ENCODE measurements around the gene EFL1.
"Not testable (repeated sequence)": the region's sequence is repeated elsewhere in the genome, so short reads cannot be mapped to it uniquely, and the experiment has no call there.

Gene EFL1

DNA sequence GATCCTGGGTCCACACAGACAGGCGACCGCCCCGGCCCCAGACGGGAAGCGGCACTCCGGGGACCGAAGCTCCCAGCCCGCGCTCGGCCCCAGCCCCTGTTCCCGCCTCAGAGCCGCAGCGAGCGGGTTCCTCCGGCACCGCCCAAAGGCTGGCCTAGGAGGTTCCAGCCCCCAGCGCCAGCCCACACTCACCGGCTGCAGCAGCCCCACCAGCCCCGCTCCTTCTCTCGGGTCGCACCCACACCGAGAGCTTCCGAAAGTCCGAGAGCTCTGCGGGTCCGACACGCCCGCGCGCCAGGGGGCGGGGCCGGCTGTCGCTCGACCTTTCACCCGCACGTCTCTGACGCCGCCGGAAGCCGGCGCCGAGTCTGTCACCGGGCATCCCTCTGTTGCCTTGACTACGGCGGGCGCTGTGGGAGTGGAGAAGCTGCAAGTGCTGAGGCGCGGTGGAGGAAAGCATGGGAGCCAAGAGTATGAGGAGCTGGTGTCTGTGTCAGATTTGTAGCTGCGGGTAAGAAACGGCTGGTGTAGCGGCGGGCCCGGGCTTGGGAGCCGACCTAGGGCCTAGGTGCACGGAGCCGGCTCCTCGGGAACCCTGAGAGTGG is at the start of gene EFL1, which contains the start of gene SAXO2:
Gene EFL1 (minus strand): TSS at position 313 of the 605 bp plus-strand sequence. CDS start 956 bp downstream, outside the sequence.
Gene SAXO2 (plus strand): TSS at position 397 of the 605 bp plus-strand sequence. CDS start 62 bp downstream, at position 459.
- DNase-seq (ENCODE audit: low spot score) = peak; percentile 89

DNA sequence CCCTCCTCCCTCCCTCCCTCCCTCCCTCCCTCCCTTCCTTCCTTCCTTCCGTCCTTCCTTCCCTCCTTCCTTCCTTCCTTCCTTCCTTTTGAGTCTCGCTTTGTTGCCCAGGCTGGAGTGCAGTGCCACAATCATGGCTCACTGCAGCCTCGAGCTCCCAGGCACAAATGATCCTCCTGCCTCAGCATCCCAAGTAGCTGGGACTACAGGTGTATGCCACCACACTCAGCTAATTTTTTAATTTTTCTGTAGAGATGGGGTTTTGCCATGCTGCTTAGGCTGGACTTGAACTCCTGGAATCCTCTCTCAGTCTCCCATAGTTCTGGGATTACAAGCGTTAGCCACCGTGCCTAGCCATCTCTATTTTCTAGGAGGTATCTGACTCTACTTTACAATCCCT is 48.8 kb upstream of the EFL1 start:
- not testable (repeated sequence) for DNase-seq (ENCODE audit: low spot score)

DNA sequence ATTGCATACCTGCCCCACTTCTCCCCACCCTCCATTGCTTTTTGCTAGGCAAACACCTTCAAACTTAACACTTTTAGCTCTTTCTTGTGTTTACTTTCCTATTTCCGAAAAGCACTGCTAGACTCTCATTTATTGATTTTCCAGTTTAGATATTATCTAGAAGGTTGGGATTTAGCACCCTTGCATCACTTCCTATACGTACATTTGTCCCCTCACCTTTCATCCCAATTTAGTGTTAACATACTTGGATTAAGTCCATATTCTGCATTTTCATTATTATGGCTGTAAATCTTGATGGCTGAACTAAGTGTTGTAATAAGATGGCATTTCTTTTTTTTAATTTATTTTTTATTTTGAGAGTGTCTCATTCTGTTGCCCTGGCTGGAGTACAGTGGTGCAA is 47.3 kb upstream of the EFL1 start:
- no peak for DNase-seq (ENCODE audit: low spot score)

DNA sequence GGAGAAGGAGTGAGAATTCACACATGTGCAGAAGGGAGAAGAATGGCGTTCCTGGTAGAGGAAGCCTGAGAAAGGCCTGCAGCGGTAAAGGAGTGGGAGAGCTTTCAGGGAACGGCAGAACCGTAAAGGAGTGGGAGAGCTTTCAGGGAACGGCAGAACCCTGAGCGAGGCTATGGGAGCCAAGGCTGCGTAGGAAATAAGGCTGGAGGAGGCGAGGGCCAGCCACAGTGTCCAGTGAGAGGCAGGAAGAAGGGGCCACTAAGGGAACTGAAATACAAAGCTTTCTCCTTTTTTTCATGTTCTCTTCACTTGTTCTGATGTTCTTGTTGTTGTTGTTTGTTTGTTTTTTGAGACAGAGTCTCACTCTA is 45.2 kb upstream of the EFL1 start:
- no peak for DNase-seq (ENCODE audit: low spot score)

DNA sequence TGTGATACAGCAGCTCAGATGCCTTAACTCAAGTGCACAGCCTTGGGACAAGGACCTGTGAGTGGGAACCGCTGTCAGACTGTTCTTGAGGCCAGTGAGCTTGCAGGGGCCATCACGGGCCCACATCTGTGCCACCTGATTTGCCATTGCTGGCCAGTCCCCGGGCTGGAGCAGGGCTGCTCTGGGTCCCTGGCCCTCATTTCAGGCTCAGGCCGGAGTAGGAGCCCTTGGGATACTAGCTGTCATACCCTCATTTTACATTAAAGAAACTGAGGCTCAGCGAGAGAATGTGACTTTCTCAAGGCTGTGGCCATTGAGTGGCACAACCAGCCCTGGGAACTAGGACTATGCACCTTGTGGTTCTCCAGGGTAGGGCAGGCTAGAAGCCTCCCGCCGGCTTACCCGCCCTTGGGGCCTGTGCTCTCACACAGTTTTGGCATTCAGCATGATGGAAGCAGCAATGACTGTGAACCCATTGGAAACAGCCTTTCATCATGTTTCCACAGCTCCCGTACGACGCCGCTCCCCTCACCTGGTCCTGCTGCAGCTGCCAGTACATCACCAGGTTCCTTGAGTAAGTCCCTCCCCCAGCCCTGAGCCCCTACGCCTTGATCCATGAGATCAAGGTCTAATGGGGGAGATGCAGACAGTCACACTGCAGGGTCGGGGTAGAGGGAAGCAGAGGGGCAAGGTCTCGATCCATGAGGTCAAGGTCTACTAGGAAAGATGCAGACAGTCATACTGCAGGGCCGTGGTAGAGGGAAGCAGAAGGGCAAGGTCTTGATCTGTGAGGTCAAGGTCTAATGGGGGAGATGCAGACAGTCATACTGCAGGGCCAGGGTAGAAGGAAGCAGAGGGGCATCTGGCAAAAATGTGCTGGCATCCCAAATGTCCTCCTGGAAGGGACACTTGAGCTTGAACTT is 44.5 kb upstream of the EFL1 start:
- DNase-seq (ENCODE audit: low spot score) = no peak

DNA sequence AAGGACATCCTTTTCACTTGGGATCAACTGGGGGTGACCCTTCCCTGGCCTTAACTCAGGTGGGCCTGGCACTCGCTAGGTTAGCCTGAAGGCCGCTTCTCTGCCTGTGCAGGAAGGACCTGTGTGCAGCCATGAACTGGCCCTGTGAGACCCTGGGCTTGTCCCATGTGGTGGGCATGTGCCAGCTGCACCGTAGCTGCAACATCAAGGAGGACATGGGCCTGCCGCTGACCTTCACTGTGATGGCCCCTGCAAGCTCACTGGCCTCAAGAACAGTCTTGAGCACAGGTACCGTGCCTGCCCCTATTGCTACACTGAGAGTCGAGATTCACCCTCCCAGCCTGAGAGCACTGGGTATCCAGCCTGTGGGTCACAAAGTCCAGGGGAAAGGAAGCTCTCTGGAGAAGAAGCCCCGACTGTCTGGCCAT is 43.1 kb upstream of the EFL1 start:
- DNase-seq (ENCODE audit: low spot score) = no peak

DNA sequence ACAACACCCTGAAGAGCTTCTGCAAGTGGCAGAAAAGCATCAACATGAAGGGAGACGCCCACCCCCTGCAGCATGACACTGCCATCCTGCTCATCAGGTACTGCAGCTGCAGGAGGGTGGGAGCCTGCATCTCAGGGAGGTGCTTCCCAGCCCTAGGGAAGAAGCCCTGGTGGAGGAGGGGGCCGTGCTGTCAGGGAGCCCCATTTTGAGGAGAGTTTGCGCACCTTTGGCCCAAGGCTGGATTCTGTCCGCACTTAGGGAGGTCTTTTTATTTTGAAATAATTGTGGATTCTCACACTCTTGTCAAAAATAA is 42.2 kb upstream of the EFL1 start:
- no peak for DNase-seq (ENCODE audit: low spot score)

DNA sequence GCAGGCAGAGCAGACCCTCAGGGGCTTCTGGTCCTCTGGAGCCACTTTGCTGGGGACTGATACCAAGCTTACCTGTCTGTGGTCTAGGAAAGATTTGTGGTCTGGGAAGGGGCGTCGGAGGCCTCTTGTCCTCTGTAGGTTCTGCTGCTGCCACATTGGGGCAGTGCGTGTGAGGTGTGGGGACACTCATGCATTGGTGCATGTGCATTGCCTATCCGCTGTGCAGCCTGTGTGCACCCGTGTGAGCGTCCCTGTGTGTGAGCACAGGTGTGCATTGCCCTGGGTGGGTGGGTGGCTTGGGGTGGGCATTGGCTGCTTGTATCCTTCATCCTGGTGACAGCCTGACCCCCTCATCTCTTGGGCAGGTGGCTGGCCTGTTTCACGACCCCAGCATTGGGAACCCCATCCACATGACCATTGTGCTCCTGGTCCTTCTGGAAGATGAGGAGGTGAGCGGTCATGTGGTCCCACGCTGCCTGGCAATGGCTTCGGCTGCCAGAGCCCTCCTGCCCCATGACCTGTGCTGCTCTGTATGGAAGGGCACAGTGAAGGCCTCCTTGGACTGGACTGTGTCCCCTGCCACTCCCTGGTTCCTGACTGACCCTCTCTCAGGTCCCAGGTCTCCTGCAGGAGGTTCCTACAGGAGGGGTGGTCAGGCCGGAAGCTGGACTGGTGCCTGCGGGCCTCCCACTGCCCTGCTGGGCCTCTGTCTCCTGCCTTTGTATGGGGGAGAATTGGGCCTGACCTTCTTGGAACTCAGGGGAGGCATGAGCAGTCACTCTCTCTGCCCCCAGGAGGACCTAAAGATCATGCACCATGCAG is 41.6 kb upstream of the EFL1 start:
- DNase-seq (ENCODE audit: low spot score) = no peak

DNA sequence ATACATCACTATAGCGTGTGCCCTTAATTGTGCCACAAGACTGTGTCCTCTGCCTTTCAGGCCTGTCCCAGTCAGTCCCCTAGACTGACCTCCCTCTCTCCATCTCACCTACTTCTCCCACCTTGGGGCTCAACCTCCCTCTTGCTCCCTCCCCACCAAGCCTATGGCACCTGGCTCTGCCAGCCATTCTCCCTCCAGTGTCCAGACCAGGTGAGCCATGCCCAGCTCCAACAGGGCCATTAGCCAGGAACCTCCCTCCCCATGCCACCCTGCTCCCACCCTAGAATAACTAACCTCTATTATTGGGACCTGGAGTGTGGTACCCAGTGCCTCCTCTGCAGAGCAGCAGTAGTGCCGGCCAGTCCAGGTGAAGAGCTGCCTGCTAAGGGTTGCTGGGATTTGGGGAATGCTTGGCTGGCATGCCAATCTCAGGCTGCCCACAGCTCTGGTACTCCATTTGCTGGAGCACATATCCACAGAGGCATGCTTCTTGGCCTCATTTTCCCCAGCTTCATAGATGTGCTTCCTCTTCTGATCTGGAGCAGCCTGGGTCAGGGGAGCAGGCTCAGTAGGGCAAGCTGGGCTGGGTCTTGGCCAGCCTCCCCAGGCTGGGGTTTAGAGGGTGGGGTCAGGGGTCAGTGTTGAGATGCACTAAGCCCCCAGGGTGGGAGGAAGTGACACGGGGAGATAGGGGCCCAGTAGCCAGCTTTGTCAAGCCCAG is 38.9 kb upstream of the EFL1 start:
- DNase-seq (ENCODE audit: low spot score) = no peak

DNA sequence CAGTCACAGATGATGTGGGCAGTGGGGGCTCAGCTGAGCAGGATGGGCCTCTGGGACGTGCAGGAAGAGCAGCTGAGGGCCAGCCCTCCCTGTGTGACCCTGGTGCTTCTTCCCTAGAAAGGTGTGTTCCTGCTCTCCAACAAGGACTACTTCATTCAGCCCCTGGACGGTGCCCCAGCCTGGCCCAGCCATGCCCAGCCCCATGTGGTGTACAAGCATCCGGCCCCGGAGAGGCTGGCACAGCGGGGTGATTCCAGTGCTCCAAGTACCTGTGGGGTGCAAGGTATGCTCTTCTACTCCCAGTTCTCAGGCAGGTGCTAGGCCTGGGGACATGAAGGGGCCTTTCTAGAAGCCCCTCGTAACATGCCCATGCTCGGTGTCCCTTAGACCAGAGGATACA is 38.3 kb upstream of the EFL1 start:
- DNase-seq (ENCODE audit: low spot score) = no peak

DNA sequence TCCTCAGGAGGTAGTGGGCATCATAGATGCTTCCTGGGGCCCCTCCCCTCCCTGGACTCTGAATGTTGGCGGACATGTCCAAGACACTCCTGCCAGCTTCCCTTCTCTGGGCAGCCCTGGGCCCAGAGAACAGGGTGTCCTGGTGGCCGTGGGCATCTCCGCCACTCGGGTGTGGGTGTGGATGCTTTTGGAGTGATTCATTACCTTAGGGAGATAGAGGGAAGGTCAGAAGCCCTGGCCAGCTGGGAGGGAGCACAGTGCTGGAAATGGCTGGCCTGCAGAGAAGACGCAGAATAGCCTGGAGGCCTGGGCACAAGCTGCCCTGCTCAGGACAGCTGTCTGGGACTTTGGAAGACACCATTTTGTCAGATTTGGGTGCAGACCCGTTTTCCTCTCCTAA is 37.8 kb upstream of the EFL1 start:
- not testable (repeated sequence) for DNase-seq (ENCODE audit: low spot score)

DNA sequence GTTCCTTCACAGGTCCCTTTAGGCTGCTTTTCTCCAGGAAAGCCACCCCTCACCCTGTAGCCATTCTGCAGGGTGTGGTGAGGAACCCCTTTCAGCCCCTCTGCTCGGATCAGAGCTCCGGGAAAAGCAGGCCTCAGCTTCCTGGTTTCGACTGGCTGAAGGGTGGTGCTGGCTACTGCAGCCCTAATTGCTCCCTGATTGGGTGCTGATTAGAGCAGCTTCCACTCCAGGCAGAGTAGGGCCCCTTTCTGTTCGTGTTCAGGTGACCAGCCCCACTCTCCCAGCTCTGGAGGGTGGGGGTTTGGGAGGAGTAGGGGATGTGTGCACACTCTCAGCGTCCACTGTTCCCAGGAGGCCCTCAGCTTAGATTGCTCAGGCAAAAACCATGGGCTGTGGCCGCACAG is 37.0 kb upstream of the EFL1 start:
- not testable (repeated sequence) for DNase-seq (ENCODE audit: low spot score)

DNA sequence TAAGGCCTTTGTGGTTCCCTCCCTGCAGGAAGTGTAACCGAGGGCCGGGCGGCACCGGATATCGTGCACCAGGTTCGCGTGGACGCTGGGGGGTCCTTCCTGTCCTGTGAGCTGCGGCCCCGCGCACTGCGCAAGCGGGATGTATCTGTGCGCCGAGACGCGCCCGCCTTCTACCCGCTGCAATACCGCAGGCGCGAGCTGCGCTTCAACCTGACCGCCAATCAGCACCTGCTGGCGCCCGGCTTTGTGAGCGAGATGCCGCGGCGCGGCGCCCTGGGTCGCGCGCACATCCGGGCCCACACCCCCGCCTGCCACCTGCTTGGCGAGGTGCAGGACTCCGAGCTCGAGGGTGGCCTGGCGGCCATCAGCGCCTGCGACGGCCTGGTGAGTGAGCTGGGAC is 36.0 kb upstream of the EFL1 start:
- DNase-seq (ENCODE audit: low spot score) = peak; percentile 10

DNA sequence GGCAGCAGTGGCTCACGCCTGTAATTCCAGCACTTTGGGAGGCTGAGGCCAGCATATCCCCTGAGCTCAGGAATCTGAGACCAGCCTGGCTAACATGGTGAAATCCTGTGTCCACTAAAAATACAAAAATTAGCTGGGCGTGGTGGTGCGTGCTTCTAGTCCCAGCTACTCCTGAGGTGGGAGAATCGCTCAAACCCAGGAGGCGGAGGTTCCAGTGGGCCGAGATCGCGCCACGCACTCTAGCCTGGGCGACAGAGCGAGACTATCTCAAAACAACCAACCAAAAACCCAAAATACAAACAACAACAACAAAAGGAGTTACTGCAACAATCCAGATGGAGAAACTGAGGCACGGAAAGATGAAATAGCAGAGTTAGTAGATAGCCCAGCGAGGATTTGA is 35.5 kb upstream of the EFL1 start:
- no peak for DNase-seq (ENCODE audit: low spot score)

DNA sequence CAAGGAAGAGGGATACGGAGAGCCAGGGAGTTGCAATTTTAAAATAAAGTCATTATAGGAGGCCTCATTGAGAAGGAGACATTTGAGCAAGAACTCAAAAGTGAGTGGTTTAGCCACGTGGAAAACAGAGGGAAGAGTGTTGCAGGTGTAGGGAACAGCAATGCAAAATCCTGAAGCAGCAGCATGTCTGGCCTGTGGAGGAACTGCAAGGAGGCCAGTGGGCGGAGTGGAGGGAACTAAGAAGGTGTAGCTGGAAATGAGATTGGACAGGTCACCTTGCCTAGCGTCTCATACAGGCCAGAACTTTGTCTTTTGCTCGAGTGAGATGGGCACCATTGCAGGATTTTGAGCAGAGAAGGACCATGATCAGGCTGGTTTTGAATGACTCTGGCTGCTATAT is 35.0 kb upstream of the EFL1 start:
- no peak for DNase-seq (ENCODE audit: low spot score)

DNA sequence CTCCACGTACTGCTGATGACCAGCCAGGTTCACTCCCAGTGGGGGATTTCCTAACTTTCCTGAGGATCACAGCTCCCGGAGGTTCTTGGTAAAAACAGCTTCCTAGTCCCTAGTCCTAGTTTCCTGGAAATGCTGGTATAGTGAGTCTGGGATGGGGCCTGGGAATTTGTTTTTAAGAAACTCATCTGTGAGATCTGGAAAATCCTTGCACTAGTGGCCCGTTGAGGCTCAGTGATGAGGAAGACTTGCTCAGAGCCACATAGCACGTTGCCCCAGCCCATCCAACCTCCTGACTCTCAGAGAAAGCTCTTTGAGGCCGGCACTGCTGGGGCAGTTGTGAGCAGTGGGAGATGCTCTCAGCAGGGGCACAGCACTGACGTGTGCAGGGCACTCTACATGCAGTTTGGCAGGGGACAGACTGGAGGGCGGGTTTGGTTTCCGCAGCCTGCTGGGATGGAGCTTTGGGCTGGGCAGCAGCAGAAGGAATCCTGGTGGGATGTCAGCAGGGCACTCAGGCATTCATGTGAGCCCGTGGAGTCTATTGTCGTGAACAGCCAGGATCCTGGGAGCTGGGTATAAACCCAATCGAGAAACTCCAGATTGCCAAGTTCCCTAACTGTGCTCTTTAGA is 31.6 kb upstream of the EFL1 start:
- no peak for DNase-seq (ENCODE audit: low spot score)

DNA sequence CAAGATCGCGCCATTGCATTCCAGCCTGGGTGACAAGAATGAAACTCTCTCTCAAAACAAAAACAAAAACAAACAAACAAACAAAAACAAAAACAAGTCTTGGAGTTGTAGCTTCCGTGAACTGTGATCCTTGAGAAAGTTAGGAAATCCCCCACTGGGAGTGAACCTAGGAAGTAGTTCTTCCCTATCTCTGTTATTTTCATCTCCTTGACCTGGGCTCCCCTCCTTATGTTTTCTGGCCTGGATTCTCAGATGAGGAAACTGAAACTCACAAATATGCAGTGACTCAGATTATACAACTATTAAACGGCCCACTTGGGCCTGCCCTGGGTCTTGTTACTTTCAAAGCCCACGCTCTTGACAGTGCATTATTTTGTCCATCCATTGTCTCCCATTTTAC is 29.7 kb upstream of the EFL1 start:
- DNase-seq (ENCODE audit: low spot score) = no peak

DNA sequence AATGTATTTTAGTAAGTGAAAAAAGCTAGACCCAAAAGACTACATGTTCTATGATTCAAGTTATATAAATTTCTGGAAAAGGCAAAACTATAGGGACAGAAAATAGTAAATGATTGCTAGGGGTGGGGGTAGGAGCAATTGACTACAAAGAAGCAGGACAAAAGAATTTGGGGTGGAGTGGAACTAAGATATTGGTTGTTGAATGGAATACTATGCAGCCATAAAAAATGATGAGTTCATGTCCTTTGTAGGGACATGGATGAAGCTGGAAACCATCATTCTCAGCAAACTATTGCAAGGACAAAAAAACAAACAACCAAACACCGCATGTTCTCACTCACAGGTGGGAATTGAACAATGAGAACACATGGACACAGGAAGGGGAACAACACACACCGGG is 25.7 kb upstream of the EFL1 start:
- DNase-seq (ENCODE audit: low spot score) = not testable (repeated sequence)

DNA sequence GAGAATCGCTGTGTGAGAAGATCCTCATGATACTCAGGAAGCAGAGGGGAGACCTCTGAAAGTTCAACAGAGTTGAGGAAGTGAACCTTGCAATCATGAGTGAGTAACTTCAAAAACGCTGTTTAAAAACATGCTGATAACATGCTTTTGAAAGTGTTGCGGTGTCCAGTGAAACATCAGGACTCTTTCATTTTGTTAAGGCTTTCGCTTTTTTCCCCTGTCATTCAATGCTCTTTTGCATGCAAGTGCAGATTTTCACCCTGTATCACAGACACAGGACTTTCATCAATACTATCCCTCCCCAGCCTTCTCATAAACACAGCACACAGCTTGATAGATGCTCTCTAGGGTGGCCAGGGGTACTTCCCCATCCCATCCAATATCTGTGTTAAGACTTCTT is 23.9 kb upstream of the EFL1 start:
- not testable (repeated sequence) for DNase-seq (ENCODE audit: low spot score)

DNA sequence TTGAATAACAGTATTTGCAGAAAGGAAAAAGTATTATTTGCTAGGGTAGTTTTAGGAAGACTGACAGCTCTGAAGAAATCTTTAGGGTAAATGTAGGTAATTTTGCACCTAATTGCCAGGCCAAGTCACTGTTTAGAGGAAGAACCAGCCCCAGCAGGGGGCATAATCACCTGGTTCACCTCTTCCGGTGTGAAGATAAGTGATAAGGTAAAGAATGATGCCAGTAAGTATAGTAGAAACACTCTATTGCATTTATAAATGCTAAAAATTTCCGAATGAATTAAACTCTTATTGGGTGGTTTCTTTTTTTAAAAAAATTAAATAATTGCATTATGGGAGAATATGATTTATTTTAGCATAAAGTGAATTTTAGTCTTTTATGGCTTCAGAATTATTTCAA is 21.8 kb upstream of the EFL1 start:
- DNase-seq (ENCODE audit: low spot score) = not testable (repeated sequence)

DNA sequence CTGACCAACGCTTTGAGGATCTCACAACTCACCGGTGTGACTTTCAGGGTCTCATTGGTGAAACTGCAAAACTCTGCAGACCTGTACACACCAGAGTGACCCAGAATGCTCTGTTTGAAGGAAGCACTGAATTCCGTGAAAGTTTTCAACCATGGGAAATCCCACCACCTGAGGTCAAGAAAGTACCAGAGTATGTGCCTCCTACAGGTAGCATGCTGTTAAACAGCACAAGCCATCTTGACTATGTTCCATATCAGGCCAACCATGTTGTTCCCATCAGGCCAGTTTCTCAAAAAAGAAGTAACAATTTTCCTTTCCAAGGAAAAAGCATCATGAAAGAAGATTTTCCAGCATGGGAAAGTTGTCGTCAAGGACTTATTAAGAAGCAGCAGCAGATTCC is 19.9 kb upstream of the EFL1 start:
- DNase-seq (ENCODE audit: low spot score) = not testable (repeated sequence)

DNA sequence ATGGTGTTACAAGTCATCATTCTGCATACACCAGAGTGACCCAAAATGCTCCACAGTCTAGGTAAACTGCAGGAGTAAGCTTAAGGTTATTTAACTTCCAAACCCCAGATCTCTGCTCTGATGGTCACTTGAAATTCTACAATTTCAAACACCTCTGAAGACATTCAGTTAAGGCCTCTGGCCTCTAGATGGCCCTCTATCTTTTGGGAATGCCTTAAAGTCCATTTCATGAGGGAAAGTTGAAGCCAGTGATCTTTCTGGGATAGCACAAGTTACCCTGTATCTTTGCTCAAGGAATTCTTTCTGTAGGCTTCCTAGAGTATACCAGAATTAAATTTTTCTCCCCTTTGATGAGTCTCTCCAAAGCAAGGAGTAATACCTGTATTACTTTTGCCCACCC is 18.7 kb upstream of the EFL1 start:
- DNase-seq (ENCODE audit: low spot score) = not testable (repeated sequence)

All from germinal center (tissue), 1 donor.